Posterior cingulate gyrus (tissue), 11 donors: ENCODE measurements around the gene FGD4.
A peak's percentile ranks its signal among the peaks of the same experiment; 100 is the strongest.

Experiments used
- DNase-seq, 10 donors: peaks; one replicate each; pipeline versions ENCODE4 v3.0.0 to v3.0.0-alpha.2; 2020 to 2021; ENCODE audit warnings: mixed read lengths in 3 of 10
- intact Hi-C: fragments of 100-400 bp; cut with DNase I; formaldehyde crosslinking; loops from one replicate; pipeline ENCODE4 v1.15.1; 2023

Gene FGD4

GRCh38 chr12:32596030-32596429, 196.7 kb downstream of the FGD4 start:
- intact Hi-C loops: no loop called here
- DNase-seq: no peak

GRCh38 chr12:32598688-32599087, 199.3 kb downstream of the FGD4 start:
- DNase-seq: no peak
- intact Hi-C loops: no loop called here

GRCh38 chr12:32600681-32601080, 201.3 kb downstream of the FGD4 start:
- DNase-seq: no peak
- intact Hi-C loops: no loop called here

- intact Hi-C loops: no loop called here
- DNase-seq: no peak
These were observed 203.7 kb downstream of the FGD4 start for GRCh38 chr12:32603071-32603470.

GRCh38 chr12:32603858-32604257, 204.5 kb downstream of the FGD4 start:
- DNase-seq: no peak
- intact Hi-C loops: no loop called here

GRCh38 chr12:32604565-32604964, 205.2 kb downstream of the FGD4 start:
- intact Hi-C loops: no loop called here
- no peak for DNase-seq

GRCh38 chr12:32605326-32606095, 206.2 kb downstream of the FGD4 start:
- no peak for DNase-seq
- intact Hi-C loops: no loop called here

- intact Hi-C loops: no loop called here
- no peak for DNase-seq
These were observed 207.1 kb downstream of the FGD4 start for GRCh38 chr12:32606443-32606842.

GRCh38 chr12:32609966-32610365, 210.6 kb downstream of the FGD4 start:
- DNase-seq: no peak
- intact Hi-C loops: no loop called here

GRCh38 chr12:32611986-32612385, 212.6 kb downstream of the FGD4 start:
- DNase-seq: peak in 5 of 10 donors; percentile 12 to 85 (median 30)
- intact Hi-C loops: no loop called here

GRCh38 chr12:32612658-32613614, 213.6 kb downstream of the FGD4 start:
- intact Hi-C loops: no loop called here
- DNase-seq: no peak

GRCh38 chr12:32615441-32615840, 216.1 kb downstream of the FGD4 start:
- intact Hi-C loops: no loop called here

GRCh38 chr12:32617534-32617933, 218.2 kb downstream of the FGD4 start:
- intact Hi-C loops: no loop called here
- no peak for DNase-seq

More at GRCh38 chr12:32615441-32615840, 216.1 kb downstream of the FGD4 start:
- DNase-seq: no peak

- no peak for DNase-seq
- intact Hi-C loops: no loop called here
These were observed 218.8 kb downstream of the FGD4 start for GRCh38 chr12:32618115-32618514.

GRCh38 chr12:32627976-32628375, 228.6 kb downstream of the FGD4 start:
- intact Hi-C loops: no loop called here

GRCh38 chr12:32641287-32641901, 242.0 kb downstream of the FGD4 start:
- intact Hi-C loops: no loop called here
- DNase-seq: no peak

More at GRCh38 chr12:32627976-32628375, 228.6 kb downstream of the FGD4 start:
- no peak for DNase-seq

- DNase-seq: no peak
- intact Hi-C loops: no loop called here
These were observed 245.1 kb downstream of the FGD4 start for GRCh38 chr12:32644431-32644830.

- intact Hi-C loops: no loop called here
- DNase-seq: no peak
These were observed 247.9 kb downstream of the FGD4 start for GRCh38 chr12:32647275-32647674.

- DNase-seq: no peak
- intact Hi-C loops: no loop called here
These were observed 251.2 kb downstream of the FGD4 start for GRCh38 chr12:32650508-32650907.

GRCh38 chr12:32651151-32651955, 252.0 kb downstream of the FGD4 start:
- DNase-seq: no peak
- intact Hi-C loops: no loop called here

- DNase-seq: no peak
- intact Hi-C loops: no loop called here
These were observed 252.5 kb downstream of the FGD4 start for GRCh38 chr12:32651956-32652210.
